HEK293T (cell line): ENCODE results near the gene TCOF1.

Source experiments
- CTCF ChIA-PET: fragments of 350-600 bp; formaldehyde crosslinking; extraction: SDS; loops from one replicate; lab custom pipeline; 2021; ENCODE audit warnings: antibody characterized with exemption, inconsistent platforms; lab: Yijun Ruan, JAX
- POLR2A ChIA-PET: fragments of 350-600 bp; formaldehyde crosslinking; extraction: SDS; loops from one replicate; lab custom pipeline; 2020; ENCODE audit warnings: antibody characterized with exemption, inconsistent platforms; lab: Yijun Ruan, JAX
- DNase-seq: peaks from one replicate; pipeline ENCODE4 v3.0.0; 2012; ENCODE audit warnings: mixed read lengths; ENCODE audit errors: extremely low spot score
- ARNT ChIP-seq: fragments of 450-650 bp; IDR thresholded peaks from 2 replicates; pipeline ENCODE4 v1.6.1; 2017; ENCODE audit warnings: mild to moderate bottlenecking
- BHLHE40 ChIP-seq: fragments of 450-650 bp; IDR thresholded peaks from 2 replicates; pipeline ENCODE4 v1.6.1; 2016; ENCODE audit warnings: mild to moderate bottlenecking, moderate library complexity, borderline replicate concordance
- CTBP1 ChIP-seq: fragments of 450-650 bp; IDR thresholded peaks from 2 replicates; pipeline ENCODE4 v1.6.1; 2016; ENCODE audit warnings: borderline replicate concordance
- ELF4 ChIP-seq: fragments of 450-650 bp; IDR thresholded peaks from 2 replicates; pipeline ENCODE4 v1.6.1; 2017; ENCODE audit warnings: antibody characterized with exemption
- FOXA1 ChIP-seq: fragments of 450-650 bp; IDR thresholded peaks from 2 replicates; pipeline ENCODE4 v1.6.1; 2016; ENCODE audit warnings: mild to moderate bottlenecking
- FOXK2 ChIP-seq: fragments of 450-650 bp; IDR thresholded peaks from 2 replicates; pipeline ENCODE4 v1.6.1; 2016; ENCODE audit warnings: mild to moderate bottlenecking
- FOXM1 ChIP-seq: fragments of 450-650 bp; IDR thresholded peaks from 2 replicates; pipeline ENCODE4 v1.6.1; 2017; ENCODE audit warnings: mild to moderate bottlenecking, borderline replicate concordance
- HDGF ChIP-seq: fragments of 450-650 bp; IDR thresholded peaks from 2 replicates; pipeline ENCODE4 v1.6.1; 2017; ENCODE audit warnings: antibody characterized with exemption, borderline replicate concordance
- L3MBTL2 ChIP-seq: fragments of 450-650 bp; conservative IDR thresholded peaks from 2 replicates; pipeline ENCODE4 v1.6.1; 2016; ENCODE audit warnings: mild to moderate bottlenecking
- LEF1 ChIP-seq: fragments of 450-650 bp; IDR thresholded peaks from 2 replicates; pipeline ENCODE4 v1.6.1; 2017; ENCODE audit warnings: mild to moderate bottlenecking, borderline replicate concordance
- NFRKB ChIP-seq: fragments of 450-650 bp; IDR thresholded peaks from 2 replicates; pipeline ENCODE4 v1.6.1; 2016; ENCODE audit warnings: mild to moderate bottlenecking, moderate library complexity
- PKNOX1 ChIP-seq: fragments of 450-650 bp; IDR thresholded peaks from 2 replicates; pipeline ENCODE4 v1.6.1; 2016
- SP1 ChIP-seq: fragments of 450-650 bp; IDR thresholded peaks from 2 replicates; pipeline ENCODE4 v1.6.1; 2017
- SUZ12 ChIP-seq: fragments of 450-650 bp; IDR thresholded peaks from 2 replicates; pipeline ENCODE4 v1.6.1; 2016; ENCODE audit warnings: mild to moderate bottlenecking
- TARDBP ChIP-seq: fragments of 450-650 bp; IDR thresholded peaks from 2 replicates; pipeline ENCODE4 v1.6.1; 2016
- ZNF384 ChIP-seq: fragments of 450-650 bp; IDR thresholded peaks from 2 replicates; pipeline ENCODE4 v1.6.1; 2016

Gene TCOF1

DNA sequence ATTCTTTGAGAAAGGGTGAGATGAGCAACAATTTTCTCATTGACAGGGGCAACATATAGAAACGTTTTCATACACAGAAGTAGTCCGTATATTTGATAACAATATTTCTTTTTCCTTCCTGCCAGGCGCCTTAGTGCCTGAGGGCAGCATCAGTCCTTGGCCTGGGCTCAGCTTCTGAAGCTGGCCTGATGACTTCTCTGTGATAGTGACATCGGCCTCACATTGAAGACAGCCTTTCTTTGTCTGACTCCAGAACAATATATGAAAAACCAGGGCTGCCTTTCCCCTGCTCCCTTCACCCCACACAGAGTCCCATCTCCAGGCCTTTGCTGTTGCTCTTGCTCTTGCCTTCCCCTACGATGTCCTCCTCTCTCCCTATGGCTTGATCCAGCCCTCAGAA is 24.1 kb upstream of the TCOF1 start:
- CTCF ChIA-PET: no interaction called here
- POLR2A ChIA-PET: no interaction called here
- DNase-seq: no peak
- TF ChIP-seq BHLHE40 (no peak), ELF4 (no peak), SUZ12 (no peak), ZNF384 (no peak), NFRKB (no peak), LEF1 (no peak), ARNT (no peak), SP1 (no peak), PKNOX1 (no peak), HDGF (no peak), CTBP1 (no peak), FOXK2 (no peak), L3MBTL2 (no peak), TARDBP (no peak), FOXM1 (no peak), FOXA1 (no peak)

- TF ChIP-seq NFRKB (no peak), SP1 (no peak), L3MBTL2 (no peak), FOXM1 (no peak), ARNT (no peak)
- ChIA-PET CTCF (no interaction called here), POLR2A (interaction anchor here (1.6 kb wide), 1 partner anchor 11 kb away, joined by 7 read pairs; no protein-coding TSS in a partner anchor)
- no peak for DNase-seq
These were observed 21.7 kb upstream of the TCOF1 start for GRCh38 chr5:150335778-150336177.

DNA sequence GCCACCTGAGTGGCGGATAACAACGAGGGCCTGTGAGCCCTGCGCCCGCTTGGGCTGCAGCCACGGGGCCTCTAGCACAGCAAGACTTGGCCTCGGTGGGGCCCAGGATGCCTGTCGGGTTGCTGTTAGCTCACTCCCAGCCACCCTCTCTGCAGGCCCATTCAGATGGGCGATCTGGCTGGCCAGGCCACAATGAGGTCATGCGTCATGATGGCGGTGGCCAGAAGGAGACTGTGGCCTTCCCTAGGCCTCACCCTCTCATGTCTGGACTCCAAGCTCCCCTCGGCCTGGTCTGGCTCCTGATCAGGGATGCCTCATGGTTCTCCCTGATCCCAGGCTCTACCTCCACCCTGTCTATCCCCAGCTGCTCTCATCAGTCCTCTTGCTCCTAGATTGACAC is 19.0 kb upstream of the TCOF1 start:
- TF ChIP-seq SP1 (no peak), BHLHE40 (no peak), FOXK2 (no peak), NFRKB (no peak), ZNF384 (no peak), L3MBTL2 (no peak), FOXA1 (no peak), HDGF (no peak), LEF1 (no peak), TARDBP (no peak), PKNOX1 (no peak)
- CTCF ChIA-PET: interaction anchor here (0.6 kb wide), 1 partner anchor 919 kb away, joined by 5 read pairs; no protein-coding TSS in a partner anchor
- POLR2A ChIA-PET: no interaction called here
- no peak for DNase-seq

DNA sequence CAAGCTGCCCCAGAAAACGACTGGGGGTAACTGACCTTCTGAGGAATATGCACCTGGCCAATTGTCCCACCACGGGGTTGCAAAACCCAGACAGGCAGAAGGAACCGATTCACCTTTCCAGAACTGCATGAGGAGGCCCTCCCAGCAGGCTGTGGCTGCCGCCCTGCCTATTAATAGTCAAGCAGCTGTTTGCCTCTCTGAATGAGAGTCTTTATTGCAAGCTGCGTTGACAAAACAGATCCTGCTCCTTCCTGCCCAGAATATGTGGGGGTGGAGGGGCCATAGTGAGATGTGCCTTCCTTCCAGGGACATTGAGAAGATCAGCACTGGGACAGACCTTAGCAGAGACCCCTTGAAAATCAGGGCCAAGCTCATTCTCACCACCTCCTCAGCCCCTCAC is 18.3 kb upstream of the TCOF1 start:
- DNase-seq: no peak
- TF ChIP-seq SUZ12: no peak
- TF ChIP-seq CTBP1: no peak
- no peak for TF ChIP-seq SP1
- TF ChIP-seq ELF4: no peak
- TF ChIP-seq BHLHE40: no peak
- TF ChIP-seq ARNT: no peak
- no peak for TF ChIP-seq PKNOX1
- no peak for TF ChIP-seq FOXK2
- TF ChIP-seq L3MBTL2: no peak
- TF ChIP-seq HDGF: no peak
- no peak for TF ChIP-seq LEF1
- no peak for TF ChIP-seq TARDBP
- POLR2A ChIA-PET: interaction anchor here (1.0 kb wide), 1 partner anchor 11 kb away, joined by 4 read pairs; no protein-coding TSS in a partner anchor
- CTCF ChIA-PET: interaction anchor here (0.9 kb wide), 1 partner anchor 11 kb away, joined by 3 read pairs; no protein-coding TSS in a partner anchor

- TF ChIP-seq ELF4: no peak
- no peak for TF ChIP-seq ZNF384
- TF ChIP-seq FOXK2: no peak
- no peak for TF ChIP-seq SUZ12
- no peak for TF ChIP-seq PKNOX1
- TF ChIP-seq SP1: no peak
- TF ChIP-seq TARDBP: no peak
- no peak for TF ChIP-seq L3MBTL2
- TF ChIP-seq LEF1: no peak
- TF ChIP-seq CTBP1: no peak
- no peak for DNase-seq
- CTCF ChIA-PET: interaction anchor here (0.9 kb wide), 1 partner anchor 11 kb away, joined by 3 read pairs; no protein-coding TSS in a partner anchor
- POLR2A ChIA-PET: interaction anchor here (1.0 kb wide), 1 partner anchor 12 kb away, joined by 4 read pairs; no protein-coding TSS in a partner anchor
These were observed 17.7 kb upstream of the TCOF1 start for GRCh38 chr5:150339841-150340240.

- ChIA-PET POLR2A (no interaction called here), CTCF (interaction anchor here (0.6 kb wide), 1 partner anchor 461 kb away, joined by 4 read pairs; no protein-coding TSS in a partner anchor)
- DNase-seq: no peak
- no peak for TF ChIP-seq BHLHE40
- no peak for TF ChIP-seq FOXA1
- TF ChIP-seq FOXK2: no peak
- TF ChIP-seq ELF4: no peak
- TF ChIP-seq L3MBTL2: no peak
- TF ChIP-seq ZNF384: no peak
- TF ChIP-seq SP1: no peak
- TF ChIP-seq TARDBP: no peak
- no peak for TF ChIP-seq HDGF
- TF ChIP-seq SUZ12: no peak
- no peak for TF ChIP-seq ARNT
- no peak for TF ChIP-seq PKNOX1
- TF ChIP-seq LEF1: no peak
- no peak for TF ChIP-seq FOXM1
- no peak for TF ChIP-seq CTBP1
- no peak for TF ChIP-seq NFRKB
These were observed 16.8 kb upstream of the TCOF1 start for GRCh38 chr5:150340614-150341255.
